Sigmoid colon (tissue), 7 donors: Measurements from ENCODE around the gene DPF3. TPM values are rescaled to one million over a fixed set of nuclear protein-coding genes. Genes with fewer than 3 reads are reported as not detected.

Experiments used
- DNase-seq: peaks from one replicate; pipeline ENCODE4 v3.0.0-alpha.2; 2019
- H3K27ac ChIP-seq, 4 donors: fragments of 200-600 bp; sonication (generic); one replicate each; pipeline ENCODE4 v1.5.1; 2016 to 2019; ENCODE audit warnings: mild to moderate bottlenecking in 1 of 4
- H3K27me3 ChIP-seq, 3 donors: fragments of 200-600 bp; sonication (generic); one replicate each; pipeline ENCODE4 v1.5.1; 2019; ENCODE audit warnings: mild to moderate bottlenecking in 1 of 3
- H3K36me3 ChIP-seq, 4 donors: fragments of 200-600 bp; sonication (generic); one replicate each; pipeline ENCODE4 v1.5.1; 2016 to 2019
- H3K4me1 ChIP-seq, 4 donors: fragments of 200-600 bp; sonication (generic); one replicate each; pipeline ENCODE4 v1.5.1; 2017 to 2019
- H3K4me3 ChIP-seq, 4 donors: fragments of 200-600 bp; sonication (generic); one replicate each; pipeline ENCODE4 v1.5.1; 2017 to 2019; ENCODE audit warnings: mild to moderate bottlenecking in 2 of 4, moderate library complexity in 1 of 4
- H3K9me3 ChIP-seq, 4 donors: fragments of 200-600 bp in 3 of 4; sonication (generic) in 3 of 4; one replicate each; pipeline versions ENCODE4 v1.5.1 to v1.6.1; 2013 to 2019
- CTCF ChIP-seq, 4 experiments: fragments of 450-650 bp in 3 of 4; fragments of 200-600 bp in 1 of 4; IDR thresholded peaks; one replicate each; pipeline ENCODE4 v1.5.1; 2016 to 2019; ENCODE audit warnings: antibody characterized with exemption in 4 of 4, mild to moderate bottlenecking in 3 of 4, moderate library complexity in 2 of 4
- EP300 ChIP-seq, 4 donors: sonication (generic); formaldehyde crosslinking; IDR thresholded peaks; one replicate each; pipeline ENCODE4 v1.6.1; 2017; ENCODE audit warnings: antibody characterized with exemption in 4 of 4
- POLR2A ChIP-seq, 2 donors: fragments of 450-650 bp; IDR thresholded peaks; one replicate each; pipeline ENCODE4 v1.6.1; 2016; ENCODE audit warnings: antibody characterized with exemption in 2 of 2, mild to moderate bottlenecking in 2 of 2, moderate library complexity in 2 of 2
- POLR2AphosphoS5 ChIP-seq, 4 donors: sonication (generic); formaldehyde crosslinking; IDR thresholded peaks; one replicate each; pipeline ENCODE4 v1.6.1; 2017; ENCODE audit warnings: antibody characterized with exemption in 4 of 4
- WGBS, 2 donors: extraction: QIAGEN DNeasy Blood & Tissue Kit; methylation state at CpG; one replicate each; pipeline ENCODE4 v1.1.7; 2013; 5-methylcytosine and 5-hydroxymethylcytosine counted together
- intact Hi-C: fragments of 100-400 bp; cut with DNase I; formaldehyde crosslinking; loops from one replicate; pipeline ENCODE4 v1.15.1; 2023
- polyA plus RNA-seq, 3 donors: library from polyadenylated mRNA; stranded (reverse); fragments of 200-250 nt; gene quantifications; one replicate each; pipeline ENCODE4 v1.2.3, GENCODE V29; 2013
- total RNA-seq, 4 donors: library from RNA; depleted of rRNA; stranded (reverse); fragments of >200 nt; gene quantifications; one replicate each; pipeline ENCODE4 v1.1.0, GENCODE V29; 2016
- donor health status: healthy with polysubstance abuse.
- donor health status: Bipolar disorder and iron deficiency.
- donor health status: healthy.

Gene DPF3
- total and polyA plus RNA-seq, 7 donors: 0.28 to 4.5 (median 2.3) TPM

DNA sequence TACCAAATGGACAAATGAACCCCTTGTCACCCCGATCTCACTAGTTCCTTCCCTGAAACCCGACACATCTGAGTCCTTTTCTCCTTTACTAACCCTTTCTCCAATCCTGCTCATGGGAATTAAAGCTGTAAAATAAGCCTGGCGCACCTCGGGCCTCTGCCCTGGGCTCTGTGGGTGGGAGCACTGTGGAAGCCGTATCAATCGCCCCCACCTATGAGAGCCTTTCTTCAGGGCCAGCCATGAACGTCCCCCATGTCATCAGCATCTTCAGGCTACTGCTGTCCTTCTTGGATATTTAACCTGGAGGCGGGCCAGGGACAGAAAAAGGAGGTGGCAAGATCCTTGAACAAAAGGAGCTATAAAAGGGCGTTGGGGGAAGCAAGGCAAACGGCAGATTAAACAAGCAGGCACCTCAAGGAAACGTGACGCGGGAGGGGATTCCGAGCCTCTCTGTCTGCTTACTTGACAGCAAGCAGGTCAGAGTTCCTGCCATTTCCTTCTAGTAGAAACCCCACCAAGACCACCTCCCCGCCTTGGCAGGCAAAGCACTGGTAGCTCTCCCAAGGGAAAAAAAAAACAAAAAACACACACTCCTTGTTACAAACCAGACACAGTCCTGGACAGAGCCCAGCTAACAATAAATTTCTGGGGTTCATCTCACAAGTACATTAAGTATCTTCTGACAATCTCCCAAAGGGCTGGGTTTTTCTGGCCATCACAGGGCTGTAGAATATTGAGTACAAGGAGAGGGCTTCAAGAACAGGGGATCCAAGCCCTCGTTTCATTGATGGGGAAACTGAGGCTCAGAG lies 62.9 kb downstream of the DPF3 start:
- 6 to 27% methylated on average over 16 of the region's 16 CpGs for WGBS, 2 donors
- TF ChIP-seq EP300 (IDR thresholded peaks at IDR 0.05) (peak in 2 of 4 donors; percentile 20 to 51), CTCF (IDR thresholded peaks at IDR 0.05) (no peak), POLR2AphosphoS5 (IDR thresholded peaks at IDR 0.05) (peak in 3 of 4 donors; percentile 18 to 74 (median 67))
- Histone ChIP-seq H3K27me3 (no peaks in the 10 kb centered on the region), H3K4me3 (peak overlapping the region in 3 of 4 donors; percentile 17 to 32 (median 31)), H3K27ac (peak overlapping the region; percentile 37 to 83 (median 72)), H3K36me3 (no peaks in the 10 kb centered on the region), H3K4me1 (peaks cover 0 to 24% (median 20%) of the 10 kb centered on the region in 4 donors), H3K9me3 (peaks cover 0 to 2% (median 0%) of the 10 kb centered on the region in 4 donors)
- intact Hi-C loops: loop anchor here (2.0 kb wide), 1 partner anchor 62 kb away; no protein-coding TSS in a partner anchor
- DNase-seq: peak; percentile 87

DNA sequence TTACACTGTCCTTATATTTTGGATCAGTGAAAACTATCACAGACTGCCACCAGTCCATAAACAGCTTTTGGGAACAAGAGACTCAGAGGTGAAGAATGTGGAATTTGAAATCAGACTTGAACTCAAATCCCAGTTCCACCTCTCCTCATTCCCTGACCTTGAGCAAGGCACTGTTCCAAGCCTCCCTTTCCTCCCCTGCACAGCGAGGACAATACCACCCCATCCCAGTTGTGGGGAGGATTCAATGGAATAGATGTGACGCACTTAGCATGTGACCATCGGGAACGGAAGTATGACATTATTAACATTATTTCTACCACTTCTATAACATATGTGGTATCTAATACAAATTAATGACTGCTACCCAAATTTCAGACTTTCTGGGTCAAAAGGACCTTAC lies 63.5 kb downstream of the DPF3 start:
- intact Hi-C loops: loop anchor here (2.0 kb wide), 1 partner anchor 62 kb away; no protein-coding TSS in a partner anchor
- TF ChIP-seq EP300 (IDR thresholded peaks at IDR 0.05) (no peak), POLR2A (IDR thresholded peaks at IDR 0.05) (no peak), POLR2AphosphoS5 (IDR thresholded peaks at IDR 0.05) (no peak), CTCF (IDR thresholded peaks at IDR 0.05) (no peak)
- Histone ChIP-seq H3K4me3 (no peak overlapping the region), H3K9me3 (peaks cover 0 to 2% (median 0%) of the 10 kb centered on the region in 4 donors), H3K27ac (peak overlapping the region in 3 of 4 donors; percentile 70 to 83 (median 73)), H3K4me1 (peaks cover 0 to 24% (median 20%) of the 10 kb centered on the region in 4 donors), H3K27me3 (no peaks in the 10 kb centered on the region), H3K36me3 (no peaks in the 10 kb centered on the region)
- WGBS, 2 donors: 26 to 74% methylated on average over 4 of the region's 4 CpGs
- DNase-seq: no peak

DNA sequence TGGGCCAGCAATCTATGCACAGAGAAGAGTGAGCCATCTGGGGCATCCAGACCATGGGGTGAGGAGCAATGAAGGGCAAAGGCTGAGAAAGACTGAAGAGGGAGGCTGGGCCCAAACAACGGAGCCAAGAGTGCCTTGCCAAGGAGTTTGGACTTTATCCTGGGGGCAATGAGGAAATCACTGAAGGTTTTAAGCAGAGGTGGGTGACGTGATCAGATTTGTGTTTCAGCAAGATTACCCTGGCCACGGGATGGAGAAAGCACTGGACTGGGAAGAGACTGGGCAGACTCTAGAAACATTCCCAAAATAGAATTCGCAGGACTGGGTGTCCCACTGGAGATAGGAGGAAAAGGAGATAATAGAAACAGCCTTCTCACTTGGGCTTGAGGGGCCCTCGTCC lies 65.3 kb downstream of the DPF3 start:
- Histone ChIP-seq H3K36me3 (no peaks in the 10 kb centered on the region), H3K4me3 (no peak overlapping the region), H3K27me3 (no peaks in the 10 kb centered on the region), H3K4me1 (peaks cover 0 to 24% (median 20%) of the 10 kb centered on the region in 4 donors), H3K9me3 (peaks cover 0 to 2% (median 0%) of the 10 kb centered on the region in 4 donors), H3K27ac (no peak overlapping the region)
- TF ChIP-seq CTCF (IDR thresholded peaks at IDR 0.05) (no peak), POLR2A (IDR thresholded peaks at IDR 0.05) (no peak), POLR2AphosphoS5 (IDR thresholded peaks at IDR 0.05) (no peak), EP300 (IDR thresholded peaks at IDR 0.05) (no peak)
- no peak for DNase-seq
- 18 to 61% methylated on average over 5 of the region's 5 CpGs for WGBS, 2 donors
- intact Hi-C loops: no loop called here

GRCh38 chr14:72826039-72826438 lies 67.9 kb downstream of the DPF3 start:
- Histone ChIP-seq H3K36me3 (no peaks in the 10 kb centered on the region), H3K4me3 (no peak overlapping the region), H3K27me3 (no peaks in the 10 kb centered on the region), H3K9me3 (peaks cover 0 to 2% (median 0%) of the 10 kb centered on the region in 4 donors), H3K27ac (no peak overlapping the region), H3K4me1 (peaks cover 0 to 11% (median 9%) of the 10 kb centered on the region in 4 donors)
- TF ChIP-seq EP300 (IDR thresholded peaks at IDR 0.05): no peak
- WGBS, 2 donors: 56 to 65% methylated on average over 4 of the region's 4 CpGs
- intact Hi-C loops: no loop called here
- DNase-seq: no peak

- Histone ChIP-seq H3K27ac (no peak overlapping the region), H3K4me1 (peaks cover 0 to 6% (median 4%) of the 10 kb centered on the region in 4 donors), H3K4me3 (no peak overlapping the region), H3K27me3 (no peaks in the 10 kb centered on the region), H3K9me3 (peaks cover 0 to 2% (median 0%) of the 10 kb centered on the region in 4 donors), H3K36me3 (no peaks in the 10 kb centered on the region)
- no peak for DNase-seq
- WGBS, 2 donors: 95 to 97% methylated on average over 2 of the region's 2 CpGs
- TF ChIP-seq POLR2AphosphoS5 (IDR thresholded peaks at IDR 0.05) (no peak), CTCF (IDR thresholded peaks at IDR 0.05) (no peak), EP300 (IDR thresholded peaks at IDR 0.05) (no peak), POLR2A (IDR thresholded peaks at IDR 0.05) (no peak)
- intact Hi-C loops: no loop called here
Measured at GRCh38 chr14:72825486-72825885, 68.4 kb downstream of the DPF3 start.
